ENCODE data around the gene MAP3K20. TPM values are rescaled to one million over a fixed set of nuclear protein-coding genes. Genes with fewer than 3 reads are reported as not detected.

Gene MAP3K20
- total and polyA plus RNA-seq, 2 of the 8 experiments (the other 6 are each of a cell fraction or from before 2014, with no cell fraction given), result 3.1 to 11.1 TPM

- CTCF ChIA-PET (ENCODE audit: partially characterized antibody), result interaction anchor here (1.1 kb wide), 1 partner anchor 116 kb away, joined by 4 read pairs; no protein-coding TSS in a partner anchor
These were observed 19.7 kb downstream of the MAP3K20 start for GRCh38 chr2:173095356-173095755.

More at GRCh38 chr2:173095356-173095755, 19.7 kb downstream of the MAP3K20 start:
- Histone ChIP-seq H2BK20ac (ENCODE audit: low read length) (no peak overlapping the region), H3K79me1 (ENCODE audit: low read depth, low read length) (no peaks in the 10 kb centered on the region), H3K36me3 (ENCODE audit: control insufficient read depth in 2 of 4, insufficient read depth in 4 of 4, low read length in 3 of 4) (no peaks in the 10 kb centered on the region), H3K79me2 (ENCODE audit: control insufficient read depth in 1 of 2, insufficient read depth in 2 of 2, low read length in 2 of 2) (no peaks in the 10 kb centered on the region), H3K27ac (ENCODE audit: low read depth, low read length) (no peak overlapping the region), H3K4me2 (ENCODE audit: insufficient read depth in 1 of 2, low read depth in 2 of 2, low read length in 2 of 2) (no peak overlapping the region), H3K18ac (ENCODE audit: extremely low read depth, low read length) (no peak overlapping the region), H3K14ac (ENCODE audit: insufficient read length) (no peak overlapping the region), H2BK15ac (ENCODE audit: low read length) (no peak overlapping the region), H3K4me1 (replicated peaks in 1 of 4; ENCODE audit: control insufficient read depth in 3 of 4, insufficient read depth in 4 of 4, low read length in 3 of 4) (no peaks in the 10 kb centered on the region), H2AFZ (ENCODE audit: low read length) (no peak overlapping the region), H4K8ac (ENCODE audit: extremely low read depth, insufficient read depth, low read length) (no peak overlapping the region), H2BK5ac (ENCODE audit: low read depth, low read length) (no peak overlapping the region), H4K20me1 (replicated peaks in 1 of 2; ENCODE audit: control insufficient read depth in 1 of 2, insufficient read depth in 2 of 2, low read length in 2 of 2) (no peaks in the 10 kb centered on the region), H3K27me3 (replicated peaks in 1 of 4; ENCODE audit: control insufficient read depth in 3 of 4, extremely low read depth in 1 of 4, insufficient read depth in 3 of 4, low read length in 3 of 4) (no peaks in the 10 kb centered on the region), H2BK120ac (replicated peaks; ENCODE audit: low read depth, low read length) (no peak overlapping the region), H3K23me2 (ENCODE audit: low read depth, low read length) (no peaks in the 10 kb centered on the region), H2BK12ac (ENCODE audit: low read depth, low read length) (no peak overlapping the region), H3K4ac (replicated peaks; ENCODE audit: insufficient read length, low read depth, low read length) (no peak overlapping the region), H3K4me3 (ENCODE audit: extremely low read depth in 1 of 4, insufficient read depth in 2 of 4, low read depth in 3 of 4, low read length in 4 of 4) (no peak overlapping the region), H3K56ac (replicated peaks; ENCODE audit: insufficient read length, low read depth, low read length) (no peak overlapping the region), H3K23ac (ENCODE audit: insufficient read length) (no peak overlapping the region), H3K9ac (replicated peaks in 1 of 4; ENCODE audit: extremely low read depth in 1 of 4, low read depth in 3 of 4, low read length in 3 of 4) (no peak overlapping the region), H3K9me3 (ENCODE audit: insufficient read depth in 2 of 2, low read depth in 1 of 2, low read length in 1 of 2) (no peaks in the 10 kb centered on the region), H2AK5ac (ENCODE audit: low read depth, low read length) (no peak overlapping the region), H4K91ac (replicated peaks; ENCODE audit: insufficient read length, low read length) (no peak overlapping the region), H4K5ac (ENCODE audit: insufficient read length, low read depth, low read length) (no peak overlapping the region)
- 96% methylated on average over 1 of the region's 1 CpG; no CpG with 5 or more reads in 1 of the 2 experiments for WGBS, 2 experiments (ENCODE audit: extremely low coverage in 1 of 2, insufficient coverage in 1 of 2, insufficient read length in 1 of 2, insufficient replicate concordance in 2 of 2, low coverage in 1 of 2, low lambda C conversion rate in 2 of 2, missing lambda C conversion rate in 1 of 2)
- POLR2A ChIA-PET (ENCODE audit: partially characterized antibody), result no interaction called here
- TF ChIP-seq EP300 (IDR thresholded peaks at IDR 0.05; ENCODE audit: borderline replicate concordance in 1 of 2, low read depth in 2 of 2, low read length in 2 of 2), result no peak
- no peak for TF ChIP-seq ZNF274 (IDR thresholded peaks at IDR 0.05; ENCODE audit: borderline replicate concordance, extremely low read depth, low read length)
- TF ChIP-seq USF2 (IDR thresholded peaks at IDR 0.05; ENCODE audit: low read length), result no peak
- no peak for TF ChIP-seq RAD21 (IDR thresholded peaks at IDR 0.05 in 1 of 2, conservative IDR thresholded peaks at IDR 0.05 in 1 of 2; ENCODE audit: low read depth in 2 of 2, low read length in 2 of 2)
- TF ChIP-seq POLR2A (IDR thresholded peaks at IDR 0.05; ENCODE audit: control extremely low read depth in 1 of 2, low read depth in 2 of 2, low read length in 2 of 2), result no peak
- no peak for TF ChIP-seq SIX5 (IDR thresholded peaks at IDR 0.05; ENCODE audit: low read depth, low read length)
- TF ChIP-seq CREB1 (IDR thresholded peaks at IDR 0.05), result no peak
- no peak for TF ChIP-seq CHD2 (IDR thresholded peaks at IDR 0.05; ENCODE audit: low read length)
- TF ChIP-seq BCL11A (IDR thresholded peaks at IDR 0.05; ENCODE audit: low read depth in 2 of 2, low read length in 2 of 2), result no peak
- no peak for TF ChIP-seq SRF (IDR thresholded peaks at IDR 0.05; ENCODE audit: low read depth, low read length)
- FAIRE-seq (no peak), DNase-seq (ENCODE audit: low read depth in 1 of 2, low spot score in 2 of 2) (no peak)

Data from H1 (cell line).